Measurements from ENCODE around the gene HP1BP3.

Gene HP1BP3

GRCh38 chr1:20829531-20829930 lies 42.4 kb upstream of the HP1BP3 start:
- no peak overlapping the region for H3K4me3 ChIP-seq (ENCODE audit: low read depth, low read length)
- TF ChIP-seq CTCF (IDR thresholded peaks at IDR 0.05; ENCODE audit: borderline replicate concordance, insufficient read depth, low read depth, low read length): no peak

- no peak overlapping the region for H3K4me3 ChIP-seq (ENCODE audit: low read depth, low read length)
- TF ChIP-seq CTCF (IDR thresholded peaks at IDR 0.05; ENCODE audit: borderline replicate concordance, insufficient read depth, low read depth, low read length): no peak
These were observed 36.7 kb upstream of the HP1BP3 start for GRCh38 chr1:20823845-20824244.

GRCh38 chr1:20821466-20821865 lies 34.4 kb upstream of the HP1BP3 start:
- no peak overlapping the region for H3K4me3 ChIP-seq (ENCODE audit: low read depth, low read length)
- no peak for TF ChIP-seq CTCF (IDR thresholded peaks at IDR 0.05; ENCODE audit: borderline replicate concordance, insufficient read depth, low read depth, low read length)

GRCh38 chr1:20819818-20820217 lies 32.7 kb upstream of the HP1BP3 start:
- TF ChIP-seq CTCF (IDR thresholded peaks at IDR 0.05; ENCODE audit: borderline replicate concordance, insufficient read depth, low read depth, low read length): no peak
- H3K4me3 ChIP-seq (ENCODE audit: low read depth, low read length): no peak overlapping the region

GRCh38 chr1:20814534-20814871 lies 27.4 kb upstream of the HP1BP3 start:
- TF ChIP-seq CTCF (IDR thresholded peaks at IDR 0.05; ENCODE audit: borderline replicate concordance, insufficient read depth, low read depth, low read length): no peak
- H3K4me3 ChIP-seq (ENCODE audit: low read depth, low read length): no peak overlapping the region

GRCh38 chr1:20811916-20812315 lies 24.8 kb upstream of the HP1BP3 start:
- no peak for TF ChIP-seq CTCF (IDR thresholded peaks at IDR 0.05; ENCODE audit: borderline replicate concordance, insufficient read depth, low read depth, low read length)
- no peak overlapping the region for H3K4me3 ChIP-seq (ENCODE audit: low read depth, low read length)

GRCh38 chr1:20793236-20793635 lies 6.1 kb upstream of the HP1BP3 start:
- no peak overlapping the region for H3K4me3 ChIP-seq (ENCODE audit: low read depth, low read length)
- no peak for TF ChIP-seq CTCF (IDR thresholded peaks at IDR 0.05; ENCODE audit: borderline replicate concordance, insufficient read depth, low read depth, low read length)

Data from GM12875 (cell line).